HPDE6-E6E7 (cell line): ENCODE results near the gene SERTAD2.

Source experiments
- DNase-seq: peaks from one replicate; pipeline ENCODE4 v3.0.0; 2011; ENCODE audit warnings: missing footprints; ENCODE audit errors: extremely low spot score

SERTAD2 gene

GRCh38 chr2:64653109-64654062 is at the start of gene SERTAD2:
SERTAD2 (minus strand) TSS chr2:64653913; CDS start chr2:64636871, 17,042 bp downstream.
- no peak for DNase-seq

GRCh38 chr2:64700133-64700809 is 46.6 kb upstream of the SERTAD2 start:
- no peak for DNase-seq

GRCh38 chr2:64699712-64700111 is 46.0 kb upstream of the SERTAD2 start:
- no peak for DNase-seq

- DNase-seq: peak; percentile 43
Measured at GRCh38 chr2:64698668-64699444, 45.1 kb upstream of the SERTAD2 start.

GRCh38 chr2:64698177-64698643 is 44.5 kb upstream of the SERTAD2 start:
- no peak for DNase-seq

GRCh38 chr2:64697297-64698176 is 43.8 kb upstream of the SERTAD2 start:
- DNase-seq: no peak

- no peak for DNase-seq
Measured at GRCh38 chr2:64696636-64697035, 42.9 kb upstream of the SERTAD2 start.

- no peak for DNase-seq
Measured at GRCh38 chr2:64695721-64696261, 42.1 kb upstream of the SERTAD2 start.

- no peak for DNase-seq
Measured at GRCh38 chr2:64692401-64692800, 38.7 kb upstream of the SERTAD2 start.

- no peak for DNase-seq
Measured at GRCh38 chr2:64688909-64689308, 35.2 kb upstream of the SERTAD2 start.

- peak; percentile 19 for DNase-seq
Measured at GRCh38 chr2:64686283-64686956, 32.7 kb upstream of the SERTAD2 start.

GRCh38 chr2:64685430-64685829 is 31.7 kb upstream of the SERTAD2 start:
- DNase-seq: no peak

GRCh38 chr2:64683771-64684510 is 30.2 kb upstream of the SERTAD2 start:
- no peak for DNase-seq

- DNase-seq: no peak
Measured at GRCh38 chr2:64681479-64681967, 27.8 kb upstream of the SERTAD2 start.

GRCh38 chr2:64679673-64680425 is 26.1 kb upstream of the SERTAD2 start:
- DNase-seq: no peak

- DNase-seq: no peak
Measured at GRCh38 chr2:64678771-64679590, 25.3 kb upstream of the SERTAD2 start.

- DNase-seq: no peak
Measured at GRCh38 chr2:64677530-64677929, 23.8 kb upstream of the SERTAD2 start.

- peak; percentile 50 for DNase-seq
Measured at GRCh38 chr2:64675860-64676259, 22.1 kb upstream of the SERTAD2 start.
